HEK293 (cell line): ENCODE measurements around the gene MRPL4.

Experiments
- GFI1B ChIP-seq: fragments of 450-650 bp; formaldehyde crosslinking; IDR thresholded peaks from 2 replicates; pipeline ENCODE4 v1.5.1; 2016; ENCODE audit warnings: missing biosample characterization, missing genetic modification characterization
- KLF1 ChIP-seq: fragments of 450-650 bp; formaldehyde crosslinking; IDR thresholded peaks from 2 replicates; pipeline ENCODE4 v1.5.1; 2016; ENCODE audit warnings: missing biosample characterization, missing genetic modification characterization
- ZNF274 ChIP-seq, 2 experiments: fragments of 200-500 bp in 1 of 2; fragments of 450-650 bp in 1 of 2; sonication (Bioruptor generic) in 1 of 2; formaldehyde crosslinking in 1 of 2; IDR thresholded peaks; 2 replicates each; pipeline versions ENCODE4 v1.5.1 to v1.6.1; 2014 to 2016; ENCODE audit warnings: borderline replicate concordance in 1 of 2, inconsistent platforms in 1 of 2, low read length in 1 of 2, missing biosample characterization in 1 of 2, missing genetic modification characterization in 1 of 2
- ZNF423 ChIP-seq: fragments of 450-650 bp; formaldehyde crosslinking; IDR thresholded peaks from 2 replicates; pipeline ENCODE4 v1.5.1; 2016; ENCODE audit warnings: missing biosample characterization, missing genetic modification characterization
- ZNF670 ChIP-seq: fragments of 450-650 bp; formaldehyde crosslinking; IDR thresholded peaks from 2 replicates; pipeline ENCODE4 v1.5.1; 2016; ENCODE audit warnings: missing biosample characterization, missing genetic modification characterization, low read depth
- ZNF843 ChIP-seq: fragments of 450-650 bp; formaldehyde crosslinking; IDR thresholded peaks from 2 replicates; pipeline ENCODE4 v1.5.1; 2016; ENCODE audit warnings: missing biosample characterization, missing genetic modification characterization
- TF ChIP-seq, protein P1 (sequence below): fragments of 450-650 bp; IDR thresholded peaks from 2 replicates; pipeline ENCODE4 v1.5.1; 2018; ENCODE audit warnings: missing biosample characterization, mild to moderate bottlenecking, missing genetic modification characterization
- TF ChIP-seq, protein P2 (sequence below): fragments of 450-650 bp; formaldehyde crosslinking; IDR thresholded peaks from 2 replicates; pipeline ENCODE4 v1.5.1; 2017; ENCODE audit warnings: missing biosample characterization, missing genetic modification characterization
- TF ChIP-seq, protein P3 (sequence below): fragments of 450-650 bp; formaldehyde crosslinking; IDR thresholded peaks from 2 replicates; pipeline ENCODE4; 2016; ENCODE audit warnings: missing biosample characterization, missing genetic modification characterization
- TF ChIP-seq, protein P4 (sequence below): fragments of 450-650 bp; formaldehyde crosslinking; IDR thresholded peaks from 2 replicates; pipeline ENCODE4 v1.5.1; 2016; ENCODE audit warnings: missing biosample characterization, missing genetic modification characterization
- TF ChIP-seq, protein P5 (sequence below): fragments of 450-650 bp; formaldehyde crosslinking; IDR thresholded peaks from 2 replicates; pipeline ENCODE4 v1.5.1; 2016; ENCODE audit warnings: missing biosample characterization, missing genetic modification characterization

DNA sequence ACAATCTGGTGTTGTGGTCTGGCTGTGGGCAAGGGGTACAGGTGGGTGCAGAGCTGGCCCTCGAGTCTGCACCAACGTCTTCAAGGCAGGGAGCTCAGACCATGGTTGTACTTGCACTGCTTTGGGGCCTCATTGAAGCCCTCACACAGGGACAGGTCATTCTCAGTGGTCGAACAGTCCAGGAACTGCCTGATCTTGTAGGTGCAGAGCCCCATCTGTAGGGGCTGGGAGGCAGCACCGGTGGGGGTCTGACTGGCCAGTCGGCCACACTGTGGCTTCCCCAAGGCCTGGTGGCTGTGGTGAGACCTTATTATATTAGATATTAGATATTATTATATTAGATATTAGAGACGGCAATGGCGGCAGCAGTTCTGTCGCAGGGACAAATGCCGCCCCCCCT is 34.9 kb upstream of the MRPL4 start:
- TF ChIP-seq, protein P1, sequence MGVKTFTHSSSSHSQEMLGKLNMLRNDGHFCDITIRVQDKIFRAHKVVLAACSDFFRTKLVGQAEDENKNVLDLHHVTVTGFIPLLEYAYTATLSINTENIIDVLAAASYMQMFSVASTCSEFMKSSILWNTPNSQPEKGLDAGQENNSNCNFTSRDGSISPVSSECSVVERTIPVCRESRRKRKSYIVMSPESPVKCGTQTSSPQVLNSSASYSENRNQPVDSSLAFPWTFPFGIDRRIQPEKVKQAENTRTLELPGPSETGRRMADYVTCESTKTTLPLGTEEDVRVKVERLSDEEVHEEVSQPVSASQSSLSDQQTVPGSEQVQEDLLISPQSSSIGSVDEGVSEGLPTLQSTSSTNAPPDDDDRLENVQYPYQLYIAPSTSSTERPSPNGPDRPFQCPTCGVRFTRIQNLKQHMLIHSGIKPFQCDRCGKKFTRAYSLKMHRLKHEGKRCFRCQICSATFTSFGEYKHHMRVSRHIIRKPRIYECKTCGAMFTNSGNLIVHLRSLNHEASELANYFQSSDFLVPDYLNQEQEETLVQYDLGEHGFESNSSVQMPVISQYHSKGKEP (tag by site-specific recombination): no peak
- TF ChIP-seq, protein P2, sequence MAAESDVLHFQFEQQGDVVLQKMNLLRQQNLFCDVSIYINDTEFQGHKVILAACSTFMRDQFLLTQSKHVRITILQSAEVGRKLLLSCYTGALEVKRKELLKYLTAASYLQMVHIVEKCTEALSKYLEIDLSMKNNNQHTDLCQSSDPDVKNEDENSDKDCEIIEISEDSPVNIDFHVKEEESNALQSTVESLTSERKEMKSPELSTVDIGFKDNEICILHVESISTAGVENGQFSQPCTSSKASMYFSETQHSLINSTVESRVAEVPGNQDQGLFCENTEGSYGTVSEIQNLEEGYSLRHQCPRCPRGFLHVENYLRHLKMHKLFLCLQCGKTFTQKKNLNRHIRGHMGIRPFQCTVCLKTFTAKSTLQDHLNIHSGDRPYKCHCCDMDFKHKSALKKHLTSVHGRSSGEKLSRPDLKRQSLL: no peak
- TF ChIP-seq, protein P3, sequence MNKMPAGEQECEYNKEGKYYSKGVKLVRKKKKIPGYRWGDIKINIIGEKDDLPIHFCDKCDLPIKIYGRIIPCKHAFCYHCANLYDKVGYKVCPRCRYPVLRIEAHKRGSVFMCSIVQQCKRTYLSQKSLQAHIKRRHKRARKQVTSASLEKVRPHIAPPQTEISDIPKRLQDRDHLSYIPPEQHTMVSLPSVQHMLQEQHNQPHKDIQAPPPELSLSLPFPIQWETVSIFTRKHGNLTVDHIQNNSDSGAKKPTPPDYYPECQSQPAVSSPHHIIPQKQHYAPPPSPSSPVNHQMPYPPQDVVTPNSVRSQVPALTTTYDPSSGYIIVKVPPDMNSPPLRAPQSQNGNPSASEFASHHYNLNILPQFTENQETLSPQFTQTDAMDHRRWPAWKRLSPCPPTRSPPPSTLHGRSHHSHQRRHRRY (tag by site-specific recombination): no peak
- TF ChIP-seq, protein P4, sequence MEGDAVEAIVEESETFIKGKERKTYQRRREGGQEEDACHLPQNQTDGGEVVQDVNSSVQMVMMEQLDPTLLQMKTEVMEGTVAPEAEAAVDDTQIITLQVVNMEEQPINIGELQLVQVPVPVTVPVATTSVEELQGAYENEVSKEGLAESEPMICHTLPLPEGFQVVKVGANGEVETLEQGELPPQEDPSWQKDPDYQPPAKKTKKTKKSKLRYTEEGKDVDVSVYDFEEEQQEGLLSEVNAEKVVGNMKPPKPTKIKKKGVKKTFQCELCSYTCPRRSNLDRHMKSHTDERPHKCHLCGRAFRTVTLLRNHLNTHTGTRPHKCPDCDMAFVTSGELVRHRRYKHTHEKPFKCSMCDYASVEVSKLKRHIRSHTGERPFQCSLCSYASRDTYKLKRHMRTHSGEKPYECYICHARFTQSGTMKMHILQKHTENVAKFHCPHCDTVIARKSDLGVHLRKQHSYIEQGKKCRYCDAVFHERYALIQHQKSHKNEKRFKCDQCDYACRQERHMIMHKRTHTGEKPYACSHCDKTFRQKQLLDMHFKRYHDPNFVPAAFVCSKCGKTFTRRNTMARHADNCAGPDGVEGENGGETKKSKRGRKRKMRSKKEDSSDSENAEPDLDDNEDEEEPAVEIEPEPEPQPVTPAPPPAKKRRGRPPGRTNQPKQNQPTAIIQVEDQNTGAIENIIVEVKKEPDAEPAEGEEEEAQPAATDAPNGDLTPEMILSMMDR (tag by site-specific recombination): no peak
- TF ChIP-seq ZNF423 (tag by site-specific recombination) (no peak), GFI1B (no peak), ZNF843 (tag by site-specific recombination) (no peak), KLF1 (no peak), ZNF274 (IDR thresholded peaks at IDR 0.05; ENCODE audit: low read length) (no peak), ZNF274 (tag by site-specific recombination; IDR thresholded peaks at IDR 0.05; ENCODE audit: borderline replicate concordance) (no peak), ZNF670 (no peak)
- TF ChIP-seq, protein P5, sequence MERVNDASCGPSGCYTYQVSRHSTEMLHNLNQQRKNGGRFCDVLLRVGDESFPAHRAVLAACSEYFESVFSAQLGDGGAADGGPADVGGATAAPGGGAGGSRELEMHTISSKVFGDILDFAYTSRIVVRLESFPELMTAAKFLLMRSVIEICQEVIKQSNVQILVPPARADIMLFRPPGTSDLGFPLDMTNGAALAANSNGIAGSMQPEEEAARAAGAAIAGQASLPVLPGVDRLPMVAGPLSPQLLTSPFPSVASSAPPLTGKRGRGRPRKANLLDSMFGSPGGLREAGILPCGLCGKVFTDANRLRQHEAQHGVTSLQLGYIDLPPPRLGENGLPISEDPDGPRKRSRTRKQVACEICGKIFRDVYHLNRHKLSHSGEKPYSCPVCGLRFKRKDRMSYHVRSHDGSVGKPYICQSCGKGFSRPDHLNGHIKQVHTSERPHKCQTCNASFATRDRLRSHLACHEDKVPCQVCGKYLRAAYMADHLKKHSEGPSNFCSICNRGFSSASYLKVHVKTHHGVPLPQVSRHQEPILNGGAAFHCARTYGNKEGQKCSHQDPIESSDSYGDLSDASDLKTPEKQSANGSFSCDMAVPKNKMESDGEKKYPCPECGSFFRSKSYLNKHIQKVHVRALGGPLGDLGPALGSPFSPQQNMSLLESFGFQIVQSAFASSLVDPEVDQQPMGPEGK: no peak
